HepG2 (cell line): ENCODE measurements around the gene UBTD1. TPM values are rescaled to one million over a fixed set of nuclear protein-coding genes. Genes with fewer than 3 reads are reported as not detected.

Source experiments
- AGO1 ChIP-seq: fragments of 200-400 bp; formaldehyde crosslinking; IDR thresholded peaks from 2 replicates; pipeline ENCODE4 v1.6.1; 2017; ENCODE audit warnings: mild to moderate bottlenecking, low read depth, low read length, moderate library complexity; ENCODE audit not compliant: poor library complexity, severe bottlenecking
- FOXM1 ChIP-seq: sonication (generic); formaldehyde crosslinking; IDR thresholded peaks from 2 replicates; pipeline ENCODE4 v1.5.0; 2020; ENCODE audit warnings: missing genetic modification reagents
- GFI1 ChIP-seq: sonication (generic); formaldehyde crosslinking; IDR thresholded peaks from 2 replicates; pipeline ENCODE4 v1.5.0; 2020; ENCODE audit warnings: missing genetic modification reagents, mild to moderate bottlenecking, borderline replicate concordance
- MEF2D ChIP-seq: sonication (generic); formaldehyde crosslinking; IDR thresholded peaks from 2 replicates; pipeline ENCODE4 v1.5.1; 2020; ENCODE audit warnings: mild to moderate bottlenecking, missing genetic modification reagents
- RFX5 ChIP-seq: IDR thresholded peaks from 2 replicates; pipeline ENCODE4 v1.6.1; 2011; ENCODE audit warnings: low read depth, low read length, improper control_type of control experiment
- SP2 ChIP-seq: sonication (generic); formaldehyde crosslinking; IDR thresholded peaks from 2 replicates; pipeline ENCODE4 v1.5.1; 2020; ENCODE audit warnings: mild to moderate bottlenecking, missing genetic modification reagents
- SP4 ChIP-seq: sonication (generic); formaldehyde crosslinking; IDR thresholded peaks from 2 replicates; pipeline ENCODE4 v1.8.1; 2023; ENCODE audit warnings: mild to moderate bottlenecking, missing genetic modification reagents
- ZEB1 ChIP-seq: IDR thresholded peaks from 2 replicates; pipeline ENCODE4 v1.6.1; 2012; ENCODE audit warnings: mild to moderate bottlenecking, low read depth, inconsistent platforms; ENCODE audit not compliant: insufficient replicate concordance
- ZNF121 ChIP-seq: sonication (generic); formaldehyde crosslinking; IDR thresholded peaks from 2 replicates; pipeline ENCODE4 v1.5.0; 2020; ENCODE audit warnings: mild to moderate bottlenecking, missing genetic modification reagents
- ZNF251 ChIP-seq: sonication (generic); formaldehyde crosslinking; IDR thresholded peaks from 2 replicates; pipeline ENCODE4 v1.9.0; 2021; ENCODE audit warnings: mild to moderate bottlenecking, missing genetic modification reagents
- ZNF274 ChIP-seq: sonication (generic); formaldehyde crosslinking; IDR thresholded peaks from 2 replicates; pipeline ENCODE4 v1.5.1; 2020; ENCODE audit warnings: mild to moderate bottlenecking, missing genetic modification reagents
- ZNF337 ChIP-seq: sonication (generic); formaldehyde crosslinking; IDR thresholded peaks from 2 replicates; pipeline ENCODE4 v1.5.1; 2020; ENCODE audit warnings: missing genetic modification reagents, low read depth, mild to moderate bottlenecking, borderline replicate concordance
- ZNF441 ChIP-seq: sonication (generic); formaldehyde crosslinking; IDR thresholded peaks from 2 replicates; pipeline ENCODE4 v1.7.0; 2021; ENCODE audit warnings: missing genetic modification reagents, borderline replicate concordance
- ZNF607 ChIP-seq: sonication (generic); formaldehyde crosslinking; IDR thresholded peaks from 2 replicates; pipeline ENCODE4 v1.5.1; 2020; ENCODE audit warnings: missing genetic modification reagents, mild to moderate bottlenecking, borderline replicate concordance
- polyA plus RNA-seq, 8 experiments: library from polyadenylated mRNA; depleted of rRNA in 3 of 8; stranded (reverse) in 7 of 8; unstranded in 1 of 8; fragments of >200 nt; fragmentation: Illumina TruSeq in 4 of 8; extraction: Trizol in 4 of 8; gene quantifications; 2 replicates each; pipeline versions ENCODE4 v1.2.1 to v1.2.3, GENCODE V29; 2011 to 2016; ENCODE audit warnings: low read depth in 4 of 8, missing spikeins in 1 of 8, mixed read lengths in 1 of 8; ENCODE audit not compliant: insufficient read depth in 1 of 8
- total RNA-seq, 5 experiments: library from RNA; depleted of rRNA; stranded (reverse); fragments of >200 nt; fragmentation: Illumina TruSeq; extraction: Trizol; gene quantifications; 2 replicates each; pipeline ENCODE4 v1.2.3, GENCODE V29; 2016; ENCODE audit warnings: low read depth in 1 of 5
- TF ChIP-seq, protein P1 (sequence below): IDR thresholded peaks from 2 replicates; pipeline ENCODE4 v1.6.1; 2016; ENCODE audit warnings: low read depth, borderline replicate concordance
- TF ChIP-seq, protein P2 (sequence below): sonication (generic); formaldehyde crosslinking; IDR thresholded peaks from 2 replicates; pipeline ENCODE4 v1.5.1; 2020; ENCODE audit warnings: missing genetic modification reagents, mild to moderate bottlenecking, borderline replicate concordance
- TF ChIP-seq, protein P3 (sequence below): sonication (generic); formaldehyde crosslinking; IDR thresholded peaks from 2 replicates; pipeline ENCODE4 v1.5.1; 2020; ENCODE audit warnings: mild to moderate bottlenecking, missing genetic modification reagents, moderate library complexity
- TF ChIP-seq, protein P4 (sequence below): sonication (generic); formaldehyde crosslinking; IDR thresholded peaks from 2 replicates; pipeline ENCODE4 v1.4.0; 2020; ENCODE audit warnings: missing genetic modification reagents
- TF ChIP-seq, protein P5 (sequence below): sonication (generic); formaldehyde crosslinking; IDR thresholded peaks from 2 replicates; pipeline ENCODE4 v1.9.0; 2021; ENCODE audit warnings: missing genetic modification reagents, borderline replicate concordance
- TF ChIP-seq, protein P6 (sequence below): sonication (generic); formaldehyde crosslinking; IDR thresholded peaks from 2 replicates; pipeline ENCODE4 v1.4.0; 2020; ENCODE audit warnings: missing genetic modification reagents

Gene UBTD1
- total and polyA plus RNA-seq, 2 of the 13 experiments (the other 11 are each of a cell fraction or from before 2014, with no cell fraction given), result 7.9 to 10.0 TPM

DNA sequence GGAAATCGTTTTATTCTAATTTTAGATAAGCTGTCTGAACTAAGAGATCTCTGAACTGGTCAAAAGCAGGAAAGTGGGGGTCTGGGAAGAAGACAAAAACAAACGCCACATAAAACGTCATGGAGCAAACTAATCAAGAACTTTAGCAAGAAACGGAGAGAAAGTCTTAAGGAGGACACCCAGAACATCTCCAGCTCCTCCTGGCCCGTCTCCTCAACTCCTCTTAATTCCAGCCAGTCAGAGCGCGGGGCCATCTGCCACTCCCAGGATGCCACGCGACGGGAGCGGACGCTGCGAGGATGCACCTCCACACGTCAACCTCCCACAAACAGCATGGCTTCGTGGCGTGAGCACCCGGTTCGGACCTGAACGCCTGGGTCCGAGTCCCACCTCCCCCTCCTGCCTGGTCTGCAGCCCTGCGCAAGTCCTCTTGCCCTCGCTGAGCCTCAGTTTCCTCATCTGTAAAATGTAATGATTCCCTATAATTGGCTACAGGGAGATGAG, 1.1 kb upstream of the UBTD1 start (continued):
- TF ChIP-seq AGO1 (no peak), ZNF441 (no peak; the same call in 1 of the 2 replicates), SP2 (CRISPR knock-in tag) (no peak), ZNF607 (0 out of 2 replicates have a peak, but pooled peaks have one; percentile 34), MEF2D (CRISPR knock-in tag) (0 out of 2 replicates have a peak, but pooled peaks have one; percentile 5), ZNF121 (CRISPR knock-in tag) (no peak), ZNF251 (CRISPR knock-in tag) (no peak), GFI1 (peak; percentile 47; the same call in 1 of the 2 replicates), ZNF274 (CRISPR knock-in tag) (0 out of 2 replicates have a peak, but pooled peaks have one; percentile 72), SP4 (CRISPR knock-in tag) (no peak), ZNF337 (CRISPR knock-in tag) (no peak), RFX5 (no peak), ZEB1 (no peak), FOXM1 (CRISPR knock-in tag) (no peak)
- TF ChIP-seq, protein P1, sequence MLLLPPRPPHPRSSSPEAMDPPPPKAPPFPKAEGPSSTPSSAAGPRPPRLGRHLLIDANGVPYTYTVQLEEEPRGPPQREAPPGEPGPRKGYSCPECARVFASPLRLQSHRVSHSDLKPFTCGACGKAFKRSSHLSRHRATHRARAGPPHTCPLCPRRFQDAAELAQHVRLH (CRISPR knock-in tag), result no peak
- TF ChIP-seq, protein P2, sequence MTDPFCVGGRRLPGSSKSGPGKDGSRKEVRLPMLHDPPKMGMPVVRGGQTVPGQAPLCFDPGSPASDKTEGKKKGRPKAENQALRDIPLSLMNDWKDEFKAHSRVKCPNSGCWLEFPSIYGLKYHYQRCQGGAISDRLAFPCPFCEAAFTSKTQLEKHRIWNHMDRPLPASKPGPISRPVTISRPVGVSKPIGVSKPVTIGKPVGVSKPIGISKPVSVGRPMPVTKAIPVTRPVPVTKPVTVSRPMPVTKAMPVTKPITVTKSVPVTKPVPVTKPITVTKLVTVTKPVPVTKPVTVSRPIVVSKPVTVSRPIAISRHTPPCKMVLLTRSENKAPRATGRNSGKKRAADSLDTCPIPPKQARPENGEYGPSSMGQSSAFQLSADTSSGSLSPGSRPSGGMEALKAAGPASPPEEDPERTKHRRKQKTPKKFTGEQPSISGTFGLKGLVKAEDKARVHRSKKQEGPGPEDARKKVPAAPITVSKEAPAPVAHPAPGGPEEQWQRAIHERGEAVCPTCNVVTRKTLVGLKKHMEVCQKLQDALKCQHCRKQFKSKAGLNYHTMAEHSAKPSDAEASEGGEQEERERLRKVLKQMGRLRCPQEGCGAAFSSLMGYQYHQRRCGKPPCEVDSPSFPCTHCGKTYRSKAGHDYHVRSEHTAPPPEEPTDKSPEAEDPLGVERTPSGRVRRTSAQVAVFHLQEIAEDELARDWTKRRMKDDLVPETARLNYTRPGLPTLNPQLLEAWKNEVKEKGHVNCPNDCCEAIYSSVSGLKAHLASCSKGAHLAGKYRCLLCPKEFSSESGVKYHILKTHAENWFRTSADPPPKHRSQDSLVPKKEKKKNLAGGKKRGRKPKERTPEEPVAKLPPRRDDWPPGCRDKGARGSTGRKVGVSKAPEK (CRISPR knock-in tag), result no peak
- TF ChIP-seq, protein P3, sequence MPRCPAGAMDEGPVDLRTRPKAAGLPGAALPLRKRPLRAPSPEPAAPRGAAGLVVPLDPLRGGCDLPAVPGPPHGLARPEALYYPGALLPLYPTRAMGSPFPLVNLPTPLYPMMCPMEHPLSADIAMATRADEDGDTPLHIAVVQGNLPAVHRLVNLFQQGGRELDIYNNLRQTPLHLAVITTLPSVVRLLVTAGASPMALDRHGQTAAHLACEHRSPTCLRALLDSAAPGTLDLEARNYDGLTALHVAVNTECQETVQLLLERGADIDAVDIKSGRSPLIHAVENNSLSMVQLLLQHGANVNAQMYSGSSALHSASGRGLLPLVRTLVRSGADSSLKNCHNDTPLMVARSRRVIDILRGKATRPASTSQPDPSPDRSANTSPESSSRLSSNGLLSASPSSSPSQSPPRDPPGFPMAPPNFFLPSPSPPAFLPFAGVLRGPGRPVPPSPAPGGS (CRISPR knock-in tag), result 0 out of 2 replicates have a peak, but pooled peaks have one; percentile 85
- TF ChIP-seq, protein P4, sequence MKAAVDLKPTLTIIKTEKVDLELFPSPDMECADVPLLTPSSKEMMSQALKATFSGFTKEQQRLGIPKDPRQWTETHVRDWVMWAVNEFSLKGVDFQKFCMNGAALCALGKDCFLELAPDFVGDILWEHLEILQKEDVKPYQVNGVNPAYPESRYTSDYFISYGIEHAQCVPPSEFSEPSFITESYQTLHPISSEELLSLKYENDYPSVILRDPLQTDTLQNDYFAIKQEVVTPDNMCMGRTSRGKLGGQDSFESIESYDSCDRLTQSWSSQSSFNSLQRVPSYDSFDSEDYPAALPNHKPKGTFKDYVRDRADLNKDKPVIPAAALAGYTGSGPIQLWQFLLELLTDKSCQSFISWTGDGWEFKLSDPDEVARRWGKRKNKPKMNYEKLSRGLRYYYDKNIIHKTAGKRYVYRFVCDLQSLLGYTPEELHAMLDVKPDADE, result no peak
- TF ChIP-seq, protein P5, sequence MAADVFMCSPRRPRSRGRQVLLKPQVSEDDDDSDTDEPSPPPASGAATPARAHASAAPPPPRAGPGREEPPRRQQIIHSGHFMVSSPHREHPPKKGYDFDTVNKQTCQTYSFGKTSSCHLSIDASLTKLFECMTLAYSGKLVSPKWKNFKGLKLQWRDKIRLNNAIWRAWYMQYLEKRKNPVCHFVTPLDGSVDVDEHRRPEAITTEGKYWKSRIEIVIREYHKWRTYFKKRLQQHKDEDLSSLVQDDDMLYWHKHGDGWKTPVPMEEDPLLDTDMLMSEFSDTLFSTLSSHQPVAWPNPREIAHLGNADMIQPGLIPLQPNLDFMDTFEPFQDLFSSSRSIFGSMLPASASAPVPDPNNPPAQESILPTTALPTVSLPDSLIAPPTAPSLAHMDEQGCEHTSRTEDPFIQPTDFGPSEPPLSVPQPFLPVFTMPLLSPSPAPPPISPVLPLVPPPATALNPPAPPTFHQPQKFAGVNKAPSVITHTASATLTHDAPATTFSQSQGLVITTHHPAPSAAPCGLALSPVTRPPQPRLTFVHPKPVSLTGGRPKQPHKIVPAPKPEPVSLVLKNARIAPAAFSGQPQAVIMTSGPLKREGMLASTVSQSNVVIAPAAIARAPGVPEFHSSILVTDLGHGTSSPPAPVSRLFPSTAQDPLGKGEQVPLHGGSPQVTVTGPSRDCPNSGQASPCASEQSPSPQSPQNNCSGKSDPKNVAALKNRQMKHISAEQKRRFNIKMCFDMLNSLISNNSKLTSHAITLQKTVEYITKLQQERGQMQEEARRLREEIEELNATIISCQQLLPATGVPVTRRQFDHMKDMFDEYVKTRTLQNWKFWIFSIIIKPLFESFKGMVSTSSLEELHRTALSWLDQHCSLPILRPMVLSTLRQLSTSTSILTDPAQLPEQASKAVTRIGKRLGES (CRISPR knock-in tag), result no peak
- TF ChIP-seq, protein P6, sequence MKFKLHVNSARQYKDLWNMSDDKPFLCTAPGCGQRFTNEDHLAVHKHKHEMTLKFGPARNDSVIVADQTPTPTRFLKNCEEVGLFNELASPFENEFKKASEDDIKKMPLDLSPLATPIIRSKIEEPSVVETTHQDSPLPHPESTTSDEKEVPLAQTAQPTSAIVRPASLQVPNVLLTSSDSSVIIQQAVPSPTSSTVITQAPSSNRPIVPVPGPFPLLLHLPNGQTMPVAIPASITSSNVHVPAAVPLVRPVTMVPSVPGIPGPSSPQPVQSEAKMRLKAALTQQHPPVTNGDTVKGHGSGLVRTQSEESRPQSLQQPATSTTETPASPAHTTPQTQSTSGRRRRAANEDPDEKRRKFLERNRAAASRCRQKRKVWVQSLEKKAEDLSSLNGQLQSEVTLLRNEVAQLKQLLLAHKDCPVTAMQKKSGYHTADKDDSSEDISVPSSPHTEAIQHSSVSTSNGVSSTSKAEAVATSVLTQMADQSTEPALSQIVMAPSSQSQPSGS (CRISPR knock-in tag), result no peak
